Tibial nerve (tissue), 4 donors: Measurements from ENCODE around the gene MAGEA8. TPM values are rescaled to one million over a fixed set of nuclear protein-coding genes. Genes with fewer than 3 reads are reported as not detected.
"Not testable (repeated sequence)": the region's sequence is repeated elsewhere in the genome, so short reads cannot be mapped to it uniquely, and the experiment has no call there.

Experiments used
- DNase-seq, 2 donors: peaks; one replicate each; pipeline ENCODE4 v3.0.0-alpha.2; 2019; ENCODE audit warnings: low spot score in 2 of 2
- H3K27ac ChIP-seq, 4 donors: fragments of 200-600 bp; sonication (generic) in 3 of 4; one replicate each; pipeline ENCODE4 v1.5.1; 2017 to 2019; ENCODE audit warnings: mild to moderate bottlenecking in 1 of 4
- H3K27me3 ChIP-seq, 2 donors: fragments of 200-600 bp; sonication (generic) in 1 of 2; one replicate each; pipeline versions ENCODE4 v1.5.1 to v1.6.0; 2017 to 2019
- H3K36me3 ChIP-seq, 3 donors: fragments of 200-600 bp; sonication (generic); one replicate each; pipeline ENCODE4 v1.5.1; 2018 to 2019
- H3K4me1 ChIP-seq, 4 donors: fragments of 200-600 bp; sonication (generic) in 3 of 4; one replicate each; pipeline ENCODE4 v1.5.1; 2017 to 2019
- H3K4me3 ChIP-seq, 4 donors: fragments of 200-600 bp; sonication (generic) in 3 of 4; one replicate each; pipeline ENCODE4 v1.5.1; 2017 to 2019; ENCODE audit warnings: mild to moderate bottlenecking in 1 of 4, moderate library complexity in 1 of 4
- H3K9me3 ChIP-seq, 4 donors: fragments of 200-600 bp; sonication (generic) in 3 of 4; one replicate each; pipeline ENCODE4 v1.5.1; 2017 to 2019
- CTCF ChIP-seq, 5 experiments: fragments of 200-600 bp in 3 of 5; fragments of 450-650 bp in 2 of 5; sonication (generic) in 3 of 5; IDR thresholded peaks; one replicate each; pipeline ENCODE4 v1.5.1; 2016 to 2019; ENCODE audit warnings: antibody characterized with exemption in 5 of 5, mild to moderate bottlenecking in 3 of 5, moderate library complexity in 2 of 5
- EP300 ChIP-seq, 2 donors: sonication (generic); formaldehyde crosslinking; IDR thresholded peaks; one replicate each; pipeline ENCODE4 v1.6.1; 2017; ENCODE audit warnings: antibody characterized with exemption in 2 of 2, mild to moderate bottlenecking in 1 of 2
- POLR2A ChIP-seq, 2 donors: fragments of 450-650 bp; IDR thresholded peaks; one replicate each; pipeline ENCODE4 v1.6.1; 2017; ENCODE audit warnings: antibody characterized with exemption in 2 of 2, mild to moderate bottlenecking in 2 of 2, moderate library complexity in 2 of 2
- WGBS, 2 donors: methylation state at CpG; one replicate each; pipeline ENCODE4 v1.1.5; 2018; 5-methylcytosine and 5-hydroxymethylcytosine counted together
- total RNA-seq, 4 donors: library from RNA; depleted of rRNA; stranded (reverse); fragments of >200 nt; gene quantifications; one replicate each; pipeline ENCODE4 v1.1.0, GENCODE V29; 2016

Gene MAGEA8
- total RNA-seq, 4 donors from 2014 or later, result not detected

- H3K36me3 ChIP-seq, result no peaks in the 10 kb centered on the region
- H3K4me3 ChIP-seq, result no peak overlapping the region
- WGBS, 2 donors, result 80 to 85% methylated on average over 3 of the region's 3 CpGs
- H3K9me3 ChIP-seq, result no peaks in the 10 kb centered on the region
- DNase-seq, result no peak
- H3K27me3 ChIP-seq, result no peaks in the 10 kb centered on the region
- H3K27ac ChIP-seq, result no peak overlapping the region
- no peaks in the 10 kb centered on the region for H3K4me1 ChIP-seq
- TF ChIP-seq POLR2A (IDR thresholded peaks at IDR 0.05), result no peak
- no peak for TF ChIP-seq EP300 (IDR thresholded peaks at IDR 0.05)
- TF ChIP-seq CTCF (IDR thresholded peaks at IDR 0.05), result no peak
These were observed 13.5 kb upstream of the MAGEA8 start for GRCh38 chrX:149867488-149867887.

GRCh38 chrX:149870840-149871239 lies 10.1 kb upstream of the MAGEA8 start:
- DNase-seq, result no peak
- WGBS, 2 donors, result 70 to 75% methylated on average over 2 of the region's 2 CpGs
- Histone ChIP-seq H3K27ac (no peak overlapping the region), H3K4me1 (no peaks in the 10 kb centered on the region), H3K4me3 (no peak overlapping the region), H3K36me3 (no peaks in the 10 kb centered on the region), H3K9me3 (no peaks in the 10 kb centered on the region), H3K27me3 (no peaks in the 10 kb centered on the region)
- TF ChIP-seq CTCF (IDR thresholded peaks at IDR 0.05) (no peak), EP300 (IDR thresholded peaks at IDR 0.05) (no peak), POLR2A (IDR thresholded peaks at IDR 0.05) (no peak)

- H3K4me3 ChIP-seq, result no peak overlapping the region
- H3K27ac ChIP-seq, result no peak overlapping the region
- no peaks in the 10 kb centered on the region for H3K9me3 ChIP-seq
- no peaks in the 10 kb centered on the region for H3K27me3 ChIP-seq
- H3K36me3 ChIP-seq, result no peaks in the 10 kb centered on the region
- no peak for DNase-seq
- TF ChIP-seq EP300 (IDR thresholded peaks at IDR 0.05), result no peak
- 80 to 86% methylated on average over 2 of the region's 2 CpGs for WGBS, 2 donors
- H3K4me1 ChIP-seq, result no peaks in the 10 kb centered on the region
These were observed 9.6 kb upstream of the MAGEA8 start for GRCh38 chrX:149871433-149871832.

- H3K27me3 ChIP-seq, result no peaks in the 10 kb centered on the region
- H3K9me3 ChIP-seq, result no peaks in the 10 kb centered on the region
- 60 to 69% methylated on average over 1 to 3 of the region's 3 CpGs for WGBS, 2 donors
- no peaks in the 10 kb centered on the region for H3K36me3 ChIP-seq
- H3K4me1 ChIP-seq, result no peaks in the 10 kb centered on the region
- no peak for DNase-seq
- H3K27ac ChIP-seq, result no peak overlapping the region
- no peak for TF ChIP-seq EP300 (IDR thresholded peaks at IDR 0.05)
- no peak for TF ChIP-seq CTCF (IDR thresholded peaks at IDR 0.05)
- TF ChIP-seq POLR2A (IDR thresholded peaks at IDR 0.05), result no peak
- H3K4me3 ChIP-seq, result no peak overlapping the region
These were observed 9.0 kb upstream of the MAGEA8 start for GRCh38 chrX:149871940-149872339.

GRCh38 chrX:149877157-149877556 lies 3.8 kb upstream of the MAGEA8 start:
- H3K4me3 ChIP-seq, result no peak overlapping the region
- no peaks in the 10 kb centered on the region for H3K36me3 ChIP-seq
- no peaks in the 10 kb centered on the region for H3K9me3 ChIP-seq
- TF ChIP-seq EP300 (IDR thresholded peaks at IDR 0.05) (no peak), CTCF (IDR thresholded peaks at IDR 0.05) (no peak), POLR2A (IDR thresholded peaks at IDR 0.05) (no peak)
- 45 to 46% methylated on average over 1 of the region's 1 CpG for WGBS, 2 donors
- no peaks in the 10 kb centered on the region for H3K27me3 ChIP-seq
- no peak for DNase-seq
- no peak overlapping the region for H3K27ac ChIP-seq
- H3K4me1 ChIP-seq, result no peaks in the 10 kb centered on the region

GRCh38 chrX:149877636-149878035 lies 3.3 kb upstream of the MAGEA8 start:
- 78 to 80% methylated on average over 4 of the region's 4 CpGs for WGBS, 2 donors
- no peak overlapping the region for H3K27ac ChIP-seq

GRCh38 chrX:149890828-149891227 lies 9.8 kb downstream of the MAGEA8 start:
- not testable (repeated sequence) for H3K27me3 ChIP-seq, DNase-seq, H3K9me3 ChIP-seq, H3K4me3 ChIP-seq, H3K27ac ChIP-seq, H3K36me3 ChIP-seq, H3K4me1 ChIP-seq
- 89 to 100% methylated on average over 2 of the region's 2 CpGs for WGBS, 2 donors

More at GRCh38 chrX:149877636-149878035, 3.3 kb upstream of the MAGEA8 start:
- Histone ChIP-seq H3K9me3 (no peaks in the 10 kb centered on the region), H3K4me3 (no peak overlapping the region), H3K4me1 (no peaks in the 10 kb centered on the region), H3K27me3 (no peaks in the 10 kb centered on the region), H3K36me3 (no peaks in the 10 kb centered on the region)
- TF ChIP-seq POLR2A (IDR thresholded peaks at IDR 0.05) (no peak), EP300 (IDR thresholded peaks at IDR 0.05) (no peak), CTCF (IDR thresholded peaks at IDR 0.05) (no peak)
- no peak for DNase-seq
